DND-41 (cell line): ENCODE results near the gene PRKCE.

ENCODE experiments used
- ATAC-seq: fragments of 200-7000 bp; cut with Tn5 transposase; 3 replicates; pipeline ENCODE4 v1.9.1; 2021; ENCODE audit warnings: low read depth; ENCODE audit not compliant: insufficient read depth
- DNase-seq: peaks from one replicate; pipeline ENCODE4 v3.0.0-alpha.2; 2020
- H2AFZ ChIP-seq: 2 replicates; pipeline ENCODE4 v1.6.0; 2012; ENCODE audit warnings: low read depth, low read length
- H3K27ac ChIP-seq: 2 replicates; pipeline ENCODE4 v1.5.1; 2012; ENCODE audit warnings: low read length, inconsistent platforms
- H3K27me3 ChIP-seq: fragments of 200-600 bp; sonication (generic); 2 replicates; pipeline ENCODE4 v1.6.0; 2012; ENCODE audit warnings: low read length, mild to moderate bottlenecking, inconsistent platforms; ENCODE audit not compliant: insufficient read depth, poor library complexity
- H3K36me3 ChIP-seq: 2 replicates; pipeline ENCODE4 v1.5.1; 2012; ENCODE audit warnings: low read length, inconsistent platforms; ENCODE audit not compliant: insufficient read depth
- H3K4me1 ChIP-seq: 2 replicates; pipeline ENCODE4 v1.5.1; 2012; ENCODE audit warnings: mild to moderate bottlenecking, low read length; ENCODE audit not compliant: insufficient read depth
- H3K4me2 ChIP-seq: 2 replicates; pipeline ENCODE4 v1.6.0; 2012; ENCODE audit warnings: mild to moderate bottlenecking, moderate library complexity, low read length, inconsistent platforms; ENCODE audit not compliant: insufficient read depth
- H3K4me3 ChIP-seq, 2 experiments: fragments of 200-600 bp in 1 of 2; shearing (Covaris generic) in 1 of 2; 2 replicates each; pipeline ENCODE4 v1.5.1; 2012 to 2016; ENCODE audit warnings: inconsistent platforms in 2 of 2, low read length in 2 of 2, mild to moderate bottlenecking in 2 of 2, low read depth in 1 of 2, moderate library complexity in 1 of 2
- H3K79me2 ChIP-seq: 2 replicates; pipeline ENCODE4 v1.6.0; 2012; ENCODE audit warnings: low read length, inconsistent platforms; ENCODE audit not compliant: insufficient read depth
- H3K9ac ChIP-seq: 2 replicates; pipeline ENCODE4 v1.6.0; 2012; ENCODE audit warnings: low read depth, mild to moderate bottlenecking, inconsistent platforms, low read length, moderate library complexity
- H3K9me3 ChIP-seq: 2 replicates; pipeline ENCODE4 v1.5.1; 2012; ENCODE audit warnings: low read length, moderate library complexity, mild to moderate bottlenecking, inconsistent platforms; ENCODE audit not compliant: insufficient read depth, severe bottlenecking
- H4K20me1 ChIP-seq: 2 replicates; pipeline ENCODE4 v1.6.0; 2012; ENCODE audit warnings: low read length; ENCODE audit not compliant: insufficient read depth
- CTCF ChIP-seq: IDR thresholded peaks from 2 replicates; pipeline ENCODE4 v1.5.1; 2012; ENCODE audit warnings: borderline replicate concordance, low read length, moderate library complexity, mild to moderate bottlenecking; ENCODE audit not compliant: poor library complexity, severe bottlenecking; ENCODE audit errors: extremely low read depth
- EZH2 ChIP-seq: IDR thresholded peaks from 3 replicates; pipeline ENCODE4 v1.6.1; 2012; ENCODE audit warnings: borderline replicate concordance, low read depth, mild to moderate bottlenecking, moderate library complexity, low read length, inconsistent platforms; ENCODE audit not compliant: severe bottlenecking

The PRKCE gene

DNA sequence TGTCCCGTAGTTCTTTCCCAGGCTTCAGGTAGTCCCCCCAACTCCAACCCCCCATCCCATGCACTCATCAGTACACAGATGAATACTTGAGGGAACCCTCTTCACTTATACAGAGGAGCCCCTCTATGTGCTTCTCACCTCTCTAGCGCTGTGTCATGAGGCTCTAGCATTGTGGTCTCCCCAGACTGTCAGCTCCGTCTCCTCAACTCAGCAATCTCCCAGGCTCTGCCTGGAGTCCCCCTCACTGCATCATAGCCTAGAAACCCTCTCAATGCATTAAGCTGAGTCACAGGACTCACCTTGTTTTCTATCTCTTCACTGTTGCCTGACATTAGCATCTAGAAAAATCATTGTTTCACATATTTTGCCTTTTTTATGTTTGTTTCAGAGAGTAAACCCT lies 20.2 kb upstream of the PRKCE start:
- Histone ChIP-seq H3K9ac (no peak overlapping the region), H4K20me1 (no peaks in the 10 kb centered on the region), H3K27ac (no peak overlapping the region), H3K36me3 (no peaks in the 10 kb centered on the region), H3K4me1 (no peaks in the 10 kb centered on the region), H3K9me3 (no peaks in the 10 kb centered on the region), H2AFZ (no peak overlapping the region), H3K4me2 (no peak overlapping the region), H3K4me3 (no peak overlapping the region), H3K79me2 (no peaks in the 10 kb centered on the region), H3K27me3 (peaks cover 5% of the 10 kb centered on the region)
- ATAC-seq (no peak), DNase-seq (no peak)
- no peak for TF ChIP-seq EZH2
- TF ChIP-seq CTCF, result no peak

DNA sequence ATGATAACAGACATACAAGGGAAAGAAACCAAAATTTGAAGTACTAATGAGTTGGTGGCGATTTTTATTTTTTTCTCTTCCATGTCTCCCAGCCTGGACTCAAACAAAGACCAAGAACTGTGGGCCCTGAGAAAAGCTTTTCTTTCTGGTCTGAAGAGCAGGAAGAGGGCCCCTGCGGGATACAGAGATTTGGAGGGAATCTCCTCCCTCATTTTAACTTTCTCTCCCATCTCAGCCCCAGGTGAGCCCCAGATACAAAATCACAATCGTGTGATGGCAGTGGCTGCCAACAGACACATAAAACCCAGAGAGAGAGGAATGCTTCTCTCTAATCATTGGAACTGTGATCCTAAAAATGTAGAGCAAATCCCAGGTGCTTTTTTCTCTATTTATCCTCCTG lies 19.5 kb upstream of the PRKCE start:
- no peaks in the 10 kb centered on the region for H3K36me3 ChIP-seq
- DNase-seq (no peak), ATAC-seq (no peak)
- H3K4me1 ChIP-seq, result no peaks in the 10 kb centered on the region
- H3K4me3 ChIP-seq, result no peak overlapping the region
- TF ChIP-seq EZH2 (no peak), CTCF (no peak)
- no peak overlapping the region for H3K4me2 ChIP-seq
- H3K79me2 ChIP-seq, result no peaks in the 10 kb centered on the region
- no peaks in the 10 kb centered on the region for H3K9me3 ChIP-seq
- no peak overlapping the region for H3K27ac ChIP-seq
- no peak overlapping the region for H2AFZ ChIP-seq
- H3K9ac ChIP-seq, result no peak overlapping the region
- H3K27me3 ChIP-seq, result peaks cover 5% of the 10 kb centered on the region
- H4K20me1 ChIP-seq, result no peaks in the 10 kb centered on the region

GRCh38 chr2:45634223-45634622 lies 17.3 kb upstream of the PRKCE start:
- Histone ChIP-seq H3K9me3 (no peaks in the 10 kb centered on the region), H2AFZ (no peak overlapping the region), H3K9ac (no peak overlapping the region), H3K79me2 (no peaks in the 10 kb centered on the region), H3K27ac (no peak overlapping the region), H3K36me3 (no peaks in the 10 kb centered on the region), H3K4me3 (no peak overlapping the region), H3K4me2 (no peak overlapping the region), H4K20me1 (no peaks in the 10 kb centered on the region), H3K27me3 (no peaks in the 10 kb centered on the region), H3K4me1 (no peaks in the 10 kb centered on the region)
- DNase-seq (no peak), ATAC-seq (no peak)
- TF ChIP-seq CTCF (no peak), EZH2 (no peak)

GRCh38 chr2:45636008-45636407 lies 15.5 kb upstream of the PRKCE start:
- Histone ChIP-seq H3K27ac (no peak overlapping the region), H3K4me3 (no peak overlapping the region)
- TF ChIP-seq CTCF (no peak), EZH2 (no peak)

More at GRCh38 chr2:45636008-45636407, 15.5 kb upstream of the PRKCE start:
- H4K20me1 ChIP-seq, result no peaks in the 10 kb centered on the region
- H3K36me3 ChIP-seq, result no peaks in the 10 kb centered on the region
- no peak overlapping the region for H2AFZ ChIP-seq
- no peak for ATAC-seq
- H3K4me2 ChIP-seq, result no peak overlapping the region
- H3K9ac ChIP-seq, result no peak overlapping the region
- no peaks in the 10 kb centered on the region for H3K4me1 ChIP-seq
- no peaks in the 10 kb centered on the region for H3K27me3 ChIP-seq
- no peaks in the 10 kb centered on the region for H3K9me3 ChIP-seq
- H3K79me2 ChIP-seq, result no peaks in the 10 kb centered on the region
- DNase-seq, result no peak
